Endothelial cell (in vitro differentiated cells): ENCODE measurements around the gene TTC23. TPM values are rescaled to one million over a fixed set of nuclear protein-coding genes. Genes with fewer than 3 reads are reported as not detected.

Source experiments
- DNase-seq: peaks from one replicate; pipeline ENCODE4 v3.0.0; 2021; ENCODE audit warnings: low spot score
- H3K27ac Mint-ChIP-seq: one replicate; pipeline ENCODE4 v1.8.0; 2021; ENCODE audit warnings: mixed read lengths, inconsistent platforms; ENCODE audit not compliant: unreplicated experiment
- H3K27me3 Mint-ChIP-seq: one replicate; pipeline ENCODE4 v1.8.0; 2021; ENCODE audit warnings: mild to moderate bottlenecking, moderate library complexity, mixed read lengths, inconsistent platforms; ENCODE audit not compliant: unreplicated experiment
- H3K36me3 Mint-ChIP-seq: one replicate; pipeline ENCODE4 v1.8.0; 2021; ENCODE audit warnings: mild to moderate bottlenecking, low read depth, mixed read lengths, inconsistent platforms; ENCODE audit not compliant: unreplicated experiment
- H3K4me1 Mint-ChIP-seq: one replicate; pipeline ENCODE4 v1.8.0; 2021; ENCODE audit warnings: mild to moderate bottlenecking, mixed read lengths, inconsistent platforms; ENCODE audit not compliant: unreplicated experiment
- H3K4me3 Mint-ChIP-seq: one replicate; pipeline ENCODE4 v1.8.0; 2021; ENCODE audit warnings: mild to moderate bottlenecking, mixed read lengths, inconsistent platforms; ENCODE audit not compliant: unreplicated experiment
- H3K9me3 Mint-ChIP-seq: one replicate; pipeline ENCODE4 v1.8.0; 2021; ENCODE audit warnings: mixed read lengths, inconsistent platforms; ENCODE audit not compliant: unreplicated experiment
- total RNA-seq: library from RNA; stranded (reverse); fragmentation: NEBNext Ultra II Directional; extraction: Animal tissue kit (Norgen Biotek cat#: 25700); gene quantifications from one replicate; pipeline ENCODE4 v1.2.1, GENCODE V29; 2021; ENCODE audit not compliant: unreplicated experiment
- TF ChIP-seq, protein P1 (sequence below): fragments of 200-600 bp; sonication (generic); IDR thresholded peaks from one replicate; pipeline ENCODE4 v1.5.0; 2021; ENCODE audit warnings: antibody characterized with exemption; ENCODE audit not compliant: unreplicated experiment

TTC23 gene
- total RNA-seq, 1 donor from 2014 or later: 24.3 TPM

DNA sequence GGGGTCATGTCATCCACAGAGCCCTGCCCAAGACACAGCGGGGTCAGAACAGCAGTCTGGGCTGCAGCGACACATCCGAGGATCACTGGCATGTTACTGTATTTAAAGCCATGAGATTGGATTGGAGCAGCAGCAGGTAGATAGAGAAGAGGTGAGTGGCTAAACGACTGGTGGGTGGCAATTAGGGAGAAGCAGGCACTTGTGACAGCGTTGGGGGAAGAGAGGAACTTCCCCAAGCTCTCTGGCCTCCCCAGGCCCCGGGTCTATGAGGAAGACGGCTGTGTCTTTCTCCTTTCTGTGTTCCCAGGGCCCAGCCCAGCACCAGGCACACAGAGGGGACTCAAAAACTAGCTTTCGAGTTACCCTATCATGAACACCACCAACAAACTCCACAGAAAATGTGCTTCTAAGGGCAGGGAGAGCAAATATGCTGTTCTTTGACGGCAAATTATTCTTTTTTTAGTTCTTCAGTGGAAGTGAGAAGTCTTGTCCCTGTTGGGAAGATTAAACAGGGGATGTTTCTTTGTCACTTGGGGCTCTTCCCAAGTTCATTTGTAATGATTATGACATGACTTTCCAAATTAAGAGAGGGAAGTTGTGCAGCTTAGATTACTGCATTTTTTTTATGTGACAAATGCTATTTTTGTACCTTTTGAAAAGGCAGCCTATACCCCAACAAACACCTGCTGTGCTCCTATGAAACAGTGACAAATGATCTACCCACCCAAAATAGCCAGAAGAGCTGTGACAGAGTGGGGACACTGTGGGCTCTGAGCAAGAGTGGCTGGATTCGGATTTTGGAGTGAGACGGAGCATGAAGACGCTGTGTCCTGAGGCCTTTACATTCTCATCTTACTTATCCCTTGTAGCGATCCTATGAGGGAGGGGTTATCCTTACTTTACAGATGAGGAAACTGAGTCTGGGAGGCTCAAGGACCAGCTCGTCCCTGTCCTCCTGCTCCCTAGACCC, 151.7 kb downstream of the TTC23 start:
- Mint-ChIP-seq H3K4me1 (no peaks in the 10 kb centered on the region), H3K27me3 (peaks cover 1% of the 10 kb centered on the region), H3K36me3 (no peaks in the 10 kb centered on the region), H3K9me3 (no peaks in the 10 kb centered on the region), H3K27ac (no peak overlapping the region), H3K4me3 (no peak overlapping the region)
- DNase-seq: no peak
- TF ChIP-seq, protein P1, sequence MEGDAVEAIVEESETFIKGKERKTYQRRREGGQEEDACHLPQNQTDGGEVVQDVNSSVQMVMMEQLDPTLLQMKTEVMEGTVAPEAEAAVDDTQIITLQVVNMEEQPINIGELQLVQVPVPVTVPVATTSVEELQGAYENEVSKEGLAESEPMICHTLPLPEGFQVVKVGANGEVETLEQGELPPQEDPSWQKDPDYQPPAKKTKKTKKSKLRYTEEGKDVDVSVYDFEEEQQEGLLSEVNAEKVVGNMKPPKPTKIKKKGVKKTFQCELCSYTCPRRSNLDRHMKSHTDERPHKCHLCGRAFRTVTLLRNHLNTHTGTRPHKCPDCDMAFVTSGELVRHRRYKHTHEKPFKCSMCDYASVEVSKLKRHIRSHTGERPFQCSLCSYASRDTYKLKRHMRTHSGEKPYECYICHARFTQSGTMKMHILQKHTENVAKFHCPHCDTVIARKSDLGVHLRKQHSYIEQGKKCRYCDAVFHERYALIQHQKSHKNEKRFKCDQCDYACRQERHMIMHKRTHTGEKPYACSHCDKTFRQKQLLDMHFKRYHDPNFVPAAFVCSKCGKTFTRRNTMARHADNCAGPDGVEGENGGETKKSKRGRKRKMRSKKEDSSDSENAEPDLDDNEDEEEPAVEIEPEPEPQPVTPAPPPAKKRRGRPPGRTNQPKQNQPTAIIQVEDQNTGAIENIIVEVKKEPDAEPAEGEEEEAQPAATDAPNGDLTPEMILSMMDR: no peak

DNA sequence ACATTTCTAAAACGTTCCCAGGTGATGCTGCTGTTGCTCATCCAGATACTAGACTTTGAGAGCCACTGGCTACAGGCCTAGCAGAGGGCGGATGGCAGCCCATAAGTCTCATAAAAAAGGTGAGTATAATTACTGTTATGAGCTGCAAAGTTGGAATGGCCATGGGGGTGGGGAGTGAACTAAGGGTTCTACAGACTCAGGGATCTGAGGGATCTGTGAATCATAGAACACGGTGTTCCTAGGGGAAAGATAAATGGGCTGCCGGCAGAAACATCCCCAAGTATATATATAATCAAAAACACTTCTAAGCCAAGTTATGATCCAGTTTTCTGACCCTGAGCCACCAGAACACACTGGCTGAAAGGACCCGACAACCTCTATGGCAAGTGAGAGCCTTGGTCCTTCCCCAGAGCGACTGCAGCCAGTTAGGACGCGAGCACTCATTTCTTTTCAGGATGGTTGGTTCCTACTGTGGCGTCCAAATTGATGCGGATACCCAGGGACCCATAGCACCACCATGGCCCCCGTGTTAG, 152.4 kb downstream of the TTC23 start:
- H3K4me3 Mint-ChIP-seq: no peak overlapping the region
- H3K27me3 Mint-ChIP-seq: peaks cover 1% of the 10 kb centered on the region
- H3K27ac Mint-ChIP-seq: no peak overlapping the region
- no peak for DNase-seq
- H3K9me3 Mint-ChIP-seq: no peaks in the 10 kb centered on the region
- TF ChIP-seq, protein P1: no peak
- no peaks in the 10 kb centered on the region for H3K36me3 Mint-ChIP-seq
- no peaks in the 10 kb centered on the region for H3K4me1 Mint-ChIP-seq

DNA sequence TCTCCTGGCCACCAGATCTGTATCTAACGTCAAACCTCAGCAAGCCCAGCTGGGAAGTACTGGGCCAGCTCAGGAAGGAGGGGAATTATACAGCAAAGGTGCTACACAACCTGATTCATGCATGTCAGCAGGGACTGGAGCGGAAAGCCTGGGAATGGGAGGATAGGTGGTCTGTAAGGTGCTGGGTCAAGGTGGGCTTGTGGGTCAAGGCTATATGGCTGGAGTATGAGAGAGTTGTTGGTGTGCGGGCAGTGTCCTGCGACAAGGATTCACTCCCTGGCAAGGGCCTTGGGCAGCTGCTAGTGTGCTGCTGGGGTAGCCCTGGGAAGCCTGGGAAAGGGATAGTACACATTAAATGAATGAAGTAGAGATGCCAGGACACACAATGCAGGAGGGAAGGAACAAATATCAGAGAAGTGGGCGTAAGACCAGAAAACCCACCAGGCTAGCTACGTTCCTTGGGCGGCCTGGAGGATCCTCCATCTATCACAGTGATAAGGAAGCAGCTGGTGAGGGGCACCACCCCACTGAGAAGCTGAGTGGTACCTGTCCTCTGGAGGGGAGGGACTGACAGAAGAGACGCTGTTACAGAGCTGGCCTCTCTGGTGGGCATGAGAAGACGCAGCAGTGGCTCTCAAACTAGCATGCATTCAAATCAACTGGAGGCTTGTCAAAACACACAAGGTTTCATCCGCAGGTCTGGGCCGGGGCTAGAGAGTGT, 153.0 kb downstream of the TTC23 start:
- Mint-ChIP-seq H3K27ac (no peak overlapping the region), H3K27me3 (peaks cover 3% of the 10 kb centered on the region), H3K36me3 (no peaks in the 10 kb centered on the region), H3K9me3 (no peaks in the 10 kb centered on the region), H3K4me3 (no peak overlapping the region), H3K4me1 (no peaks in the 10 kb centered on the region)
- DNase-seq: no peak
- TF ChIP-seq, protein P1: no peak

DNA sequence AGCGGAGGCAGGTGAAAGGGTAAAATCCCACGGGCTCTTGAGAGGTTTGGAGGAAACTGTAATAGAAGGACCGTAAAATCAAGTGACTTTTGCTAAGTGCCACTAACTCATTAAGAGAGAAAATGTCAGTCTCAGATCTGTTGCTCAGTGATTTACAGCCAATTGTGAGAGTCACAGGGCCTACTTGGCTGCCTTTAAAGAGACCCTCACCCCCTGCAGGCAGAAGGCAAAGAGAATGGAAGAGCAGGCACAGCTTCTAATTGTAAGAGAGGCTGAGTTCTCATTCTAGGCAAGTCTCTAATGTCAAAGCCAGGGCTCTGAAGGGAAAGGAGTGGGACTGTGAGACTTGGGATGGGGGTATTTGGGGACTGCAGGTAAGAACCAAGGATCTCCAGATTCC, 153.8 kb downstream of the TTC23 start:
- DNase-seq: no peak
- Mint-ChIP-seq H3K9me3 (no peaks in the 10 kb centered on the region), H3K4me3 (no peak overlapping the region), H3K27me3 (peaks cover 3% of the 10 kb centered on the region), H3K4me1 (no peaks in the 10 kb centered on the region), H3K36me3 (no peaks in the 10 kb centered on the region), H3K27ac (no peak overlapping the region)
- TF ChIP-seq, protein P1: no peak
